HG02981 (cell line): ENCODE data around the gene PCP4L1.
A peak's percentile ranks its signal among the peaks of the same experiment; 100 is the strongest.
"Not testable (repeated sequence)": the region's sequence is repeated elsewhere in the genome, so short reads cannot be mapped to it uniquely, and the experiment has no call there.

Experiments used
- ATAC-seq: cut with Tn5 transposase; IDR thresholded peaks from one replicate; pipeline ENCODE4 v1.9.1; 2021; ENCODE audit warnings: mild to moderate bottlenecking, moderate library complexity; ENCODE audit not compliant: unreplicated experiment

Gene PCP4L1

GRCh38 chr1:161311595-161312181 lies 53.1 kb downstream of the PCP4L1 start:
- ATAC-seq = no peak

GRCh38 chr1:161313554-161314200 lies 55.1 kb downstream of the PCP4L1 start:
- no peak for ATAC-seq

- peak; percentile 97 for ATAC-seq
These were observed 55.8 kb downstream of the PCP4L1 start, which contains the start of gene SDHC for GRCh38 chr1:161314201-161314981. SDHC (plus strand) TSS chr1:161314381; CDS start chr1:161314406, 25 bp downstream.

DNA sequence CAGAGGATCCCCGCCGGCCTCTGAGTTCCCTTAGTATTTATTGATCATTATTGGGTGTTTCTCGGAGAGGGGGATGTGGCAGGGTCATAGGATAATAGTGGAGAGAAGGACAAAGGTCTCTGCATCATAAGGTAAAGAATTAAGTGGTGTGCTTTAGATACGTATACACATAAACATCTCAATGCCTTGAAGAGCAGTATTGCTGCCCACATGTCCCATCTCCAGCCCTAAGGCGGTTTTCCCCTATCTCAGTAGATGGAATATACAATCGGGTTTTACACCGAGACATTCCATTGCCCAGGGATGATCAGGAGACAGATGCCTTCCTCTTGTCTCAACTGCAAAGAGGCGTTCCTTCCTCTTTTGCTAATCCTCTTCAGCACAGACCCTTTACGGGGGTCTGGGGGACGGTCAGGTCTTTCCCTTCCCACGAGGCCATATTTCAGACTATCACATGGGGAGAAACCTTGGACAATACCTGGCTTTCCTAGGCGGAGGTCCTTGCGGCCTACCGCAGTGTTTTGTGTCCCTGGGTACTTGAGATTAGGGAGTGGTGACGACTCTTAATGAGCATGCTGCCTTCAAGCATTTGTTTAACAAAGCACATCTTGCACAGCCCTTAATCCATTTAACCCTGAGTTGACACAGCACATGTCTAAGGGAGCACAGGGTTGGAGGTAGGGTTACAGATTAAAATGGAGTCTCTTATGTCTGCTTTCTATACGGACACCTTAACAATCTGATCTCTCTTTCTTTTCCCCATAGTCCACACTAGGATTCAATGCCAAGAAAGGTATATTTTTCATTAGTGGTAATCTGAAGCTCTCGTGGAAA lies 57.5 kb downstream of the PCP4L1 start:
- ATAC-seq = not testable (repeated sequence)

DNA sequence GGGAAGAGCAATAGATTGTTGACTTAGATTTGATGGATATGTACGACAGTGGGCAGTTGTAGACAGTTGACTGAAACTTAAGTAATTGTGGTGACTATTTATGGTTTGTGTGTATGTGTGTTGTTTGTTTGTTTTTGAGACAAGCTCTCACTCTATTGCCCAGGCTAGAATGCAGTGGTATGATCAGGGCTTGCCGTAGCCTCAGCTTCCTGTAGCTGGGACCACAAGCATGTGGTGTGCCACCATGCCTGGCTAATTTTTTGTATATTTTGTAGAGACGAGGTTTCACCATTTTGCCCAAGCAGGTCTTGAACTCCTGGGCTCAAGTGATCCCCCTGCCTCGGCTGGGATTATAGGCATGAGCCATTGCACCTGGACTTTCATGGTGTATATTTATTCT lies 65.5 kb downstream of the PCP4L1 start:
- ATAC-seq = no peak

DNA sequence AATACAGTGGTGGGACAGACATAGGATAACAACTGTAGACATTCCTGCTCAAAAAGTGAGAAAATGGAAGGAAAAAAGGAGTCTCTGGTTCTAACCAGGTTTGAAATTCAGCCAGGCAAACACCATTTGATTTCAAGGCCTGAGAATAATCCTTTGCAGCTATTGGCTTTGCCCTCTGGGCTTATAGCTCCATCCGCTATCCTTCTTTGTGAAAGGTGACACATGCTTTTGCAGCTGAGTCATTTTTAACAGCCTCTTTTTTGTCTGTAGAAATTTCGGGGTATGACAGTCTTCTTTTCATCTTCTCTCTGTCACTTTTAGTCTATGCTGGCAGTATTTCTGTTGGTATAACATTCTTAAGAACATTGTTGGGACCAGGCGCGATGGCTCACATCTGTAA lies 71.8 kb downstream of the PCP4L1 start:
- ATAC-seq = no peak

DNA sequence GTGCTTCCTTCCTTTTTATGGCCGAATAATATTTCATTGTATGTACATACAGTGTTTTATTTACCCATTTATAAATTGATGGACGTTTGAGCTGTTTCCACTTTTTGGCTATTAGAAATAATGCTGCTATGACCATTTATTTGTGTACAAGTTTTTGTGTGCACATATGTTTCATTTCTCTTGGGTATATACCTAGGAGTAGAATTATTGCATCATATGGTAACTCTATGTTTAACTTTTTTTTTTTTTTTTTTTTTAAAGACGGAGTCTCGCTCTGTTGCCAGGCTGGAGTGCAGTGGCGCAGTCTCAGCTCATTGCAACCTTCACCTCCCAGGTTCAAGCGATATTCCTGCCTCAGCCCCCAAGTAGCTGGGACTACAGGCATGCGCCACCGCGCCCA lies 74.6 kb downstream of the PCP4L1 start:
- ATAC-seq = no peak
